HepG2 (cell line): ENCODE data around the gene PTGER3. TPM values are rescaled to one million over a fixed set of nuclear protein-coding genes. Genes with fewer than 3 reads are reported as not detected.

Experiments used
- ATAC-seq: fragments of 200-7000 bp; cut with Tn5 transposase; 3 replicates; pipeline ENCODE4 v1.9.1; 2020; ENCODE audit warnings: mild to moderate bottlenecking, moderate library complexity
- BruUV-seq: library from RNA; stranded (reverse); fragments of 400-500 nt; replicated peaks from 2 replicates; lab custom pipeline; 2021; lab: Mats Ljungman, UMichigan
- CTCF ChIA-PET: fragments of 300-600 bp; formaldehyde crosslinking; extraction: SDS; loops from one replicate; lab custom pipeline; 2021; ENCODE audit warnings: low total read pairs, inconsistent platforms, low intra/inter-chr PET ratio; lab: Yijun Ruan, JAX
- POLR2A ChIA-PET: fragments of 350-600 bp; sonication (Branson Sonifier 250); formaldehyde crosslinking; loops from one replicate; lab custom pipeline; 2020; ENCODE audit warnings: antibody characterized with exemption, inconsistent platforms; lab: Yijun Ruan, JAX
- DNase-seq: peaks from one replicate; pipeline ENCODE4 v3.0.0-alpha.2; 2015; ENCODE audit warnings: low spot score
- FAIRE-seq: peaks from 3 replicates; lab custom pipeline; 2011; peaks lifted over from hg19 to GRCh38; lab: Jason Lieb, UNC
- H2AFZ ChIP-seq: one replicate; pipeline ENCODE4 v1.6.1; 2011; ENCODE audit warnings: low read length, inconsistent platforms
- H3K27ac ChIP-seq: fragments of 300-600 bp; 3 replicates; pipeline ENCODE4 v1.8.0; 2011; ENCODE audit warnings: mixed run types, mild to moderate bottlenecking, mixed read lengths, low read length, inconsistent platforms; ENCODE audit not compliant: insufficient read depth; ENCODE audit errors: extremely low read length
- H3K27me3 ChIP-seq, 2 experiments: fragments of 200-600 bp in 1 of 2; 2 replicates in 1 of 2; 3 replicates in 1 of 2; pipeline versions ENCODE4 v1.6.0 to v1.8.0; 2011; ENCODE audit warnings: low read length in 2 of 2, mild to moderate bottlenecking in 2 of 2, moderate library complexity in 2 of 2, inconsistent platforms in 1 of 2; ENCODE audit not compliant: insufficient read depth in 2 of 2, control insufficient read depth in 1 of 2
- H3K36me3 ChIP-seq, 2 experiments: fragments of 200-600 bp in 1 of 2; replicated peaks in 1 of 2; 2 replicates in 1 of 2; 3 replicates in 1 of 2; pipeline versions ENCODE4 v1.5.1 to v1.8.0; 2011; ENCODE audit warnings: low read length in 2 of 2, inconsistent platforms in 1 of 2; ENCODE audit not compliant: insufficient read depth in 2 of 2, control insufficient read depth in 1 of 2
- H3K4me1 ChIP-seq: 2 replicates; pipeline ENCODE4 v1.5.1; 2012; ENCODE audit warnings: low read length, inconsistent platforms; ENCODE audit not compliant: insufficient read depth
- H3K4me2 ChIP-seq: 2 replicates; pipeline ENCODE4 v1.6.0; 2011; ENCODE audit warnings: low read depth, low read length, inconsistent platforms
- H3K4me3 ChIP-seq, 3 experiments: fragments of 200-600 bp in 1 of 3; sonication (generic), shearing (Covaris generic) in 1 of 3; replicated peaks in 1 of 3; 2 replicates each; pipeline ENCODE4 v1.5.1; 2011 to 2016; ENCODE audit warnings: low read length in 3 of 3, inconsistent platforms in 2 of 3, low read depth in 2 of 3, mild to moderate bottlenecking in 2 of 3, control low read depth in 1 of 3, mixed read lengths in 1 of 3; ENCODE audit not compliant: insufficient read depth in 1 of 3
- H3K79me2 ChIP-seq: one replicate; pipeline ENCODE4 v1.6.1; 2011; ENCODE audit warnings: low read length, inconsistent platforms; ENCODE audit not compliant: insufficient read depth
- H3K9ac ChIP-seq: 2 replicates; pipeline ENCODE4 v1.6.0; 2011; ENCODE audit warnings: mild to moderate bottlenecking, low read depth, low read length, inconsistent platforms; ENCODE audit not compliant: insufficient read depth
- H3K9me3 ChIP-seq: 2 replicates; pipeline ENCODE4 v1.5.1; 2012; ENCODE audit warnings: mild to moderate bottlenecking, low read length
- H4K20me1 ChIP-seq: 2 replicates; pipeline ENCODE4 v1.6.0; 2011; ENCODE audit warnings: inconsistent platforms, mild to moderate bottlenecking, low read length, moderate library complexity; ENCODE audit not compliant: insufficient read depth
- ARHGAP35 ChIP-seq: sonication (generic); formaldehyde crosslinking; IDR thresholded peaks from 2 replicates; pipeline ENCODE4 v1.9.0; 2022; ENCODE audit warnings: mild to moderate bottlenecking, inconsistent platforms, moderate library complexity, missing genetic modification reagents, borderline replicate concordance
- ATF1 ChIP-seq: IDR thresholded peaks from 2 replicates; pipeline ENCODE4 v1.6.1; 2016; ENCODE audit warnings: mild to moderate bottlenecking, control low read depth
- CENPX ChIP-seq: sonication (generic); formaldehyde crosslinking; IDR thresholded peaks from 2 replicates; pipeline ENCODE4 v1.9.0; 2021; ENCODE audit warnings: mild to moderate bottlenecking, missing genetic modification reagents, moderate library complexity
- GLMP ChIP-seq: sonication (generic); formaldehyde crosslinking; IDR thresholded peaks from 2 replicates; pipeline ENCODE4 v1.9.0; 2021; ENCODE audit warnings: missing genetic modification reagents, mild to moderate bottlenecking, borderline replicate concordance
- GRHL1 ChIP-seq: sonication (generic); formaldehyde crosslinking; conservative IDR thresholded peaks from 2 replicates; pipeline ENCODE4 v1.8.0; 2022; ENCODE audit warnings: missing genetic modification reagents
- HCFC1 ChIP-seq: fragments of 150-350 bp; IDR thresholded peaks from 2 replicates; pipeline ENCODE4 v1.6.1; 2014; ENCODE audit warnings: low read depth, low read length
- JUN ChIP-seq: sonication (generic); formaldehyde crosslinking; IDR thresholded peaks from 2 replicates; pipeline ENCODE4 v1.4.0; 2020; ENCODE audit warnings: mild to moderate bottlenecking, missing genetic modification reagents
- SATB2 ChIP-seq: sonication (generic); formaldehyde crosslinking; IDR thresholded peaks from 2 replicates; pipeline ENCODE4 v1.5.0; 2020; ENCODE audit warnings: missing genetic modification reagents
- TAF1 ChIP-seq: sonication (generic); formaldehyde crosslinking; IDR thresholded peaks from 2 replicates; pipeline ENCODE4 v1.4.0; 2020; ENCODE audit warnings: missing genetic modification reagents
- ZBTB4 ChIP-seq: sonication (generic); formaldehyde crosslinking; IDR thresholded peaks from 2 replicates; pipeline ENCODE4 v1.4.0; 2020; ENCODE audit warnings: missing genetic modification reagents, mild to moderate bottlenecking, borderline replicate concordance
- ZNF124 ChIP-seq: sonication (generic); formaldehyde crosslinking; IDR thresholded peaks from 2 replicates; pipeline ENCODE4 v1.4.0; 2020; ENCODE audit warnings: missing genetic modification reagents
- ZNF224 ChIP-seq: sonication (generic); formaldehyde crosslinking; IDR thresholded peaks from 2 replicates; pipeline ENCODE4 v1.5.0; 2020; ENCODE audit warnings: mild to moderate bottlenecking, missing genetic modification reagents
- ZNF460 ChIP-seq: sonication (generic); formaldehyde crosslinking; IDR thresholded peaks from 2 replicates; pipeline ENCODE4 v1.5.1; 2020; ENCODE audit warnings: missing genetic modification reagents, mild to moderate bottlenecking, borderline replicate concordance
- ZNF569 ChIP-seq: sonication (generic); formaldehyde crosslinking; IDR thresholded peaks from 2 replicates; pipeline ENCODE4 v1.5.0; 2020; ENCODE audit warnings: mild to moderate bottlenecking, missing genetic modification reagents, moderate library complexity, borderline replicate concordance
- ZNF589 ChIP-seq: sonication (generic); formaldehyde crosslinking; conservative IDR thresholded peaks from 2 replicates; pipeline ENCODE4 v1.8.0; 2022; ENCODE audit warnings: mild to moderate bottlenecking, moderate library complexity, missing genetic modification reagents
- ZNF607 ChIP-seq: sonication (generic); formaldehyde crosslinking; IDR thresholded peaks from 2 replicates; pipeline ENCODE4 v1.5.1; 2020; ENCODE audit warnings: missing genetic modification reagents, mild to moderate bottlenecking, borderline replicate concordance
- ZNF614 ChIP-seq: IDR thresholded peaks from 2 replicates; pipeline ENCODE4 v1.6.1; 2018; ENCODE audit warnings: missing biosample characterization, missing genetic modification reagents, inconsistent platforms, borderline replicate concordance
- ZNF616 ChIP-seq: sonication (generic); formaldehyde crosslinking; IDR thresholded peaks from 2 replicates; pipeline ENCODE4 v1.5.0; 2020; ENCODE audit warnings: low read depth, mild to moderate bottlenecking, missing genetic modification reagents
- ZSCAN22 ChIP-seq: sonication (generic); formaldehyde crosslinking; IDR thresholded peaks from 2 replicates; pipeline ENCODE4 v1.4.0; 2020; ENCODE audit warnings: mild to moderate bottlenecking, missing genetic modification reagents
- WGBS: methylation state at CpG from one replicate; pipeline ENCODE4 v1.1.6; 2017; ENCODE audit warnings: low lambda C conversion rate; 5-methylcytosine and 5-hydroxymethylcytosine counted together
- in situ Hi-C: cut with HindIII; loops from 2 replicates; pipeline ENCODE4 v1.10.0; 2017; ENCODE audit warnings: low pct_unique_long_range_greater_than_20kb; ENCODE audit not compliant: extremely low pct_ligation_motif_present
- intact Hi-C: fragments of 100-400 bp; cut with micrococcal nuclease; formaldehyde crosslinking; loops from one replicate; pipeline ENCODE4 v1.10.0; 2022; ENCODE audit not compliant: unreplicated experiment
- polyA plus RNA-seq, 8 experiments: library from polyadenylated mRNA; depleted of rRNA in 3 of 8; stranded (reverse) in 7 of 8; unstranded in 1 of 8; fragments of >200 nt; fragmentation: Illumina TruSeq in 4 of 8; extraction: Trizol in 4 of 8; gene quantifications; 2 replicates each; pipeline versions ENCODE4 v1.2.1 to v1.2.3, GENCODE V29; 2011 to 2016; ENCODE audit warnings: low read depth in 4 of 8, missing spikeins in 1 of 8, mixed read lengths in 1 of 8; ENCODE audit not compliant: insufficient read depth in 1 of 8
- total RNA-seq, 5 experiments: library from RNA; depleted of rRNA; stranded (reverse); fragments of >200 nt; fragmentation: Illumina TruSeq; extraction: Trizol; gene quantifications; 2 replicates each; pipeline ENCODE4 v1.2.3, GENCODE V29; 2016; ENCODE audit warnings: low read depth in 1 of 5

PTGER3 gene
- total and polyA plus RNA-seq, 2 of the 13 experiments (the other 11 are each of a cell fraction or from before 2014, with no cell fraction given), result 0.01 TPM; not detected in 1

GRCh38 chr1:70934194-70934961 lies 113.2 kb downstream of the PTGER3 start:
- Histone ChIP-seq H3K79me2 (no peaks in the 10 kb centered on the region), H4K20me1 (no peaks in the 10 kb centered on the region), H3K27ac (no peak overlapping the region), H3K9me3 (peaks cover 33% of the 10 kb centered on the region; the same call in 1 of the 2 replicates), H3K36me3 (no peaks in the 10 kb centered on the region), H3K4me3 (no peak overlapping the region), H3K4me1 (no peaks in the 10 kb centered on the region), H3K9ac (no peak overlapping the region), H3K4me2 (no peak overlapping the region), H2AFZ (no peak overlapping the region), H3K27me3 (no peaks in the 10 kb centered on the region; a peak in 1 of 5 replicates)
- FAIRE-seq (no peak), DNase-seq (no peak), ATAC-seq (no peak)
- 15% methylated on average over 5 of the region's 5 CpGs for WGBS
- TF ChIP-seq TAF1 (CRISPR knock-in tag), result no peak
- no peak for TF ChIP-seq ZBTB4 (CRISPR knock-in tag)
- TF ChIP-seq SATB2, result no peak
- no peak for TF ChIP-seq JUN (CRISPR knock-in tag)
- no peak for TF ChIP-seq ZSCAN22 (CRISPR knock-in tag)
- no peak for TF ChIP-seq GLMP (CRISPR knock-in tag)
- no peak for TF ChIP-seq ZNF569 (CRISPR knock-in tag)
- TF ChIP-seq ZNF614, result no peak
- no peak for TF ChIP-seq GRHL1 (CRISPR knock-in tag)
- no peak for TF ChIP-seq ATF1 (CRISPR knock-in tag)
- no peak for TF ChIP-seq CENPX (CRISPR knock-in tag)
- TF ChIP-seq ZNF589 (CRISPR knock-in tag), result no peak
- TF ChIP-seq ZNF124 (CRISPR knock-in tag), result no peak
- no peak for TF ChIP-seq ARHGAP35 (CRISPR knock-in tag)
- no peak for TF ChIP-seq ZNF224 (CRISPR knock-in tag)
- no peak for TF ChIP-seq ZNF607
- no peak for TF ChIP-seq ZNF616
- TF ChIP-seq HCFC1, result no peak
- no peak for TF ChIP-seq ZNF460 (CRISPR knock-in tag)
- no TSS peak for BruUV-seq
- intact Hi-C loops, result no loop called here
- in situ Hi-C loops, result no loop called here
- POLR2A ChIA-PET, result no interaction called here
- CTCF ChIA-PET, result no interaction called here
